T-helper 22 cell (primary cell): Measurements from ENCODE around the gene RPUSD2.

Source experiments
- DNase-seq: peaks from one replicate; pipeline ENCODE4 v3.0.0-alpha.2; 2020; ENCODE audit warnings: low read depth

The RPUSD2 gene

GRCh38 chr15:40623361-40623760 lies 54.3 kb downstream of the RPUSD2 start:
- DNase-seq: no peak
